WTC11 (cell line): Measurements from ENCODE around the gene ARHGAP28.

Experiments used
- ATF3 ChIP-seq: sonication (generic); formaldehyde crosslinking; conservative IDR thresholded peaks from 2 replicates; pipeline ENCODE4 v1.8.1; 2022; ENCODE audit warnings: mild to moderate bottlenecking, missing genetic modification reagents
- E2F4 ChIP-seq: sonication (generic); formaldehyde crosslinking; IDR thresholded peaks from 2 replicates; pipeline ENCODE4 v1.8.1; 2022; ENCODE audit warnings: low read depth, mild to moderate bottlenecking, moderate library complexity, missing genetic modification reagents, borderline replicate concordance
- FOXJ3 ChIP-seq: sonication (generic); formaldehyde crosslinking; IDR thresholded peaks from 2 replicates; pipeline ENCODE4 v1.9.0; 2021; ENCODE audit warnings: missing genetic modification reagents, mild to moderate bottlenecking, borderline replicate concordance
- IRF2 ChIP-seq: sonication (generic); formaldehyde crosslinking; IDR thresholded peaks from 2 replicates; pipeline ENCODE4 v1.8.0; 2022; ENCODE audit warnings: low read depth, missing genetic modification reagents, borderline replicate concordance
- KAT7 ChIP-seq: sonication (generic); formaldehyde crosslinking; IDR thresholded peaks from 2 replicates; pipeline ENCODE4 v1.8.1; 2023; ENCODE audit warnings: missing genetic modification reagents, mild to moderate bottlenecking, borderline replicate concordance
- NFE2L1 ChIP-seq: sonication (generic); formaldehyde crosslinking; IDR thresholded peaks from 2 replicates; pipeline ENCODE4 v1.8.1; 2023; ENCODE audit warnings: missing genetic modification reagents
- NFYB ChIP-seq: sonication (generic); formaldehyde crosslinking; conservative IDR thresholded peaks from 2 replicates; pipeline ENCODE4 v1.8.0; 2022; ENCODE audit warnings: low read depth, missing genetic modification reagents
- TCF7 ChIP-seq: sonication (generic); formaldehyde crosslinking; IDR thresholded peaks from 2 replicates; pipeline ENCODE4 v1.8.0; 2022; ENCODE audit warnings: mild to moderate bottlenecking, low read depth, missing genetic modification reagents, moderate library complexity
- ZNF317 ChIP-seq: sonication (generic); formaldehyde crosslinking; IDR thresholded peaks from 2 replicates; pipeline ENCODE4 v1.8.1; 2023; ENCODE audit warnings: low read depth, mild to moderate bottlenecking, moderate library complexity, missing genetic modification reagents, borderline replicate concordance
- TF ChIP-seq, protein P1 (sequence below): fragments of 200-600 bp; IDR thresholded peaks from 2 replicates; pipeline ENCODE4 v1.8.0; 2022; ENCODE audit warnings: antibody characterized with exemption
- TF ChIP-seq, protein P2 (sequence below): sonication (generic); formaldehyde crosslinking; IDR thresholded peaks from 2 replicates; pipeline ENCODE4 v1.8.0; 2022; ENCODE audit warnings: mild to moderate bottlenecking, missing genetic modification reagents

DNA sequence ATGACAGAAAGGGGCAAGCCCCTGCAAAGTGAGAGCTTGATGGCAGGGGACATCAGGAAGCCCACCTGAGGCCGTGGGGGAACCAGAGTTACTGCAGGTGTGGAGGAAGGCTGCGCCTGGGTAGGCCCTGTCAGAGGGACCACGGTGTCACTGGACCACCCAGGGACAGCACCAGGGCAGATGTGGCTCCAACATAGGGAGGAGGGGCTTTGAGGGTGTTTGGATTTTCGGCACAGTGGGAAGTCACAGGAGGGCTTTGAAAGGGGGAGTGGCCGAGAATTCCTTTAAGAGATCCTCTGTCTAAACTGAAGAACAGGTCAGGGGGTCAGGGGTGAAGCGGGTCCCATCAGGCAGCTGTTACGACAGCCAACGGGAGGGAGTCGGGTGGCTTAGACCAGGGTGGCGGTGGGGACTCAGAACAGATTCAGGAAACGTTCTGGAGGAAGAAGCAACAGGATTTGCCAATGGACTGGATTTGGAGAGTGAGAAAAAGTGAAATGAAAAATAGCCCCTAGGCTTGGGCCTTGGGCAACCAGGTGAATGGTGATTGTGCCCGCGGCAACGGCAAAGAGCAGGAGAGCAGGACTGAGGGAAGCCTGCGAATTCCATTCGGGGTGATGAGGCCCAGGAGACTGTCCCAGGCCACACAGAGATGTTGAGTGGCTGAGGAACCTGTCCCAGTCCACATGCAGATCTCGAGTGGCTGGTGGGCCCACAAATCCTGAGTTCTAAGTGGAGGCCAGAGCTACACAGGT, 222.0 kb downstream of the ARHGAP28 start:
- TF ChIP-seq, protein P1, sequence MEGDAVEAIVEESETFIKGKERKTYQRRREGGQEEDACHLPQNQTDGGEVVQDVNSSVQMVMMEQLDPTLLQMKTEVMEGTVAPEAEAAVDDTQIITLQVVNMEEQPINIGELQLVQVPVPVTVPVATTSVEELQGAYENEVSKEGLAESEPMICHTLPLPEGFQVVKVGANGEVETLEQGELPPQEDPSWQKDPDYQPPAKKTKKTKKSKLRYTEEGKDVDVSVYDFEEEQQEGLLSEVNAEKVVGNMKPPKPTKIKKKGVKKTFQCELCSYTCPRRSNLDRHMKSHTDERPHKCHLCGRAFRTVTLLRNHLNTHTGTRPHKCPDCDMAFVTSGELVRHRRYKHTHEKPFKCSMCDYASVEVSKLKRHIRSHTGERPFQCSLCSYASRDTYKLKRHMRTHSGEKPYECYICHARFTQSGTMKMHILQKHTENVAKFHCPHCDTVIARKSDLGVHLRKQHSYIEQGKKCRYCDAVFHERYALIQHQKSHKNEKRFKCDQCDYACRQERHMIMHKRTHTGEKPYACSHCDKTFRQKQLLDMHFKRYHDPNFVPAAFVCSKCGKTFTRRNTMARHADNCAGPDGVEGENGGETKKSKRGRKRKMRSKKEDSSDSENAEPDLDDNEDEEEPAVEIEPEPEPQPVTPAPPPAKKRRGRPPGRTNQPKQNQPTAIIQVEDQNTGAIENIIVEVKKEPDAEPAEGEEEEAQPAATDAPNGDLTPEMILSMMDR, result no peak
- TF ChIP-seq E2F4 (CRISPR knock-in tag), result no peak
- TF ChIP-seq ATF3 (CRISPR knock-in tag), result no peak
- no peak for TF ChIP-seq ZNF317 (CRISPR knock-in tag)
- TF ChIP-seq FOXJ3, result no peak
- TF ChIP-seq IRF2 (CRISPR knock-in tag), result no peak
- TF ChIP-seq, protein P2, sequence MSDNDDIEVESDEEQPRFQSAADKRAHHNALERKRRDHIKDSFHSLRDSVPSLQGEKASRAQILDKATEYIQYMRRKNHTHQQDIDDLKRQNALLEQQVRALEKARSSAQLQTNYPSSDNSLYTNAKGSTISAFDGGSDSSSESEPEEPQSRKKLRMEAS, result no peak
- no peak for TF ChIP-seq NFE2L1
- TF ChIP-seq KAT7 (CRISPR knock-in tag), result no peak
- no peak for TF ChIP-seq NFYB (CRISPR knock-in tag)
- no peak for TF ChIP-seq TCF7 (CRISPR knock-in tag)
